Loucy (cell line): Measurements from ENCODE around the gene AIG1.

ENCODE experiments used
- H2AFZ ChIP-seq: fragments of 200-600 bp; sonication (generic); 2 replicates; pipeline ENCODE4 v1.6.0; 2016; ENCODE audit warnings: antibody characterized with exemption, mild to moderate bottlenecking, low read length, moderate library complexity
- H3F3A ChIP-seq: fragments of 200-600 bp; 2 replicates; pipeline ENCODE4 v1.6.0; 2016; ENCODE audit warnings: antibody characterized with exemption, low read depth, mild to moderate bottlenecking
- H3K27me3 ChIP-seq: fragments of 200-600 bp; sonication (generic); 2 replicates; pipeline ENCODE4 v1.6.1; 2014; ENCODE audit warnings: low read length, mild to moderate bottlenecking; ENCODE audit not compliant: insufficient read depth, poor library complexity, severe bottlenecking
- H3K36me3 ChIP-seq: fragments of 200-600 bp; sonication (generic); 2 replicates; pipeline ENCODE4 v1.6.1; 2016; ENCODE audit warnings: low read length; ENCODE audit not compliant: insufficient read depth
- H3K4me1 ChIP-seq: fragments of 200-600 bp; sonication (generic); 2 replicates; pipeline ENCODE4 v1.5.1; 2014; ENCODE audit warnings: low read length, mild to moderate bottlenecking; ENCODE audit not compliant: insufficient read depth, poor library complexity, severe bottlenecking
- H3K4me2 ChIP-seq: fragments of 200-600 bp; sonication (generic); 2 replicates; pipeline ENCODE4 v1.6.0; 2014; ENCODE audit warnings: antibody characterized with exemption, low read length, low read depth, mild to moderate bottlenecking; ENCODE audit not compliant: poor library complexity, severe bottlenecking
- H3K4me3 ChIP-seq: fragments of 200-600 bp; sonication (generic); 2 replicates; pipeline ENCODE4 v1.5.1; 2014; ENCODE audit warnings: low read length, mild to moderate bottlenecking, mixed read lengths; ENCODE audit not compliant: poor library complexity, severe bottlenecking
- H3K79me2 ChIP-seq: fragments of 200-600 bp; sonication (generic); 2 replicates; pipeline ENCODE4 v1.6.1; 2014; ENCODE audit warnings: low read length; ENCODE audit not compliant: insufficient read depth
- H3K9ac ChIP-seq: fragments of 200-600 bp; sonication (generic); 2 replicates; pipeline ENCODE4 v1.6.0; 2014; ENCODE audit warnings: mild to moderate bottlenecking, low read depth, low read length, moderate library complexity; ENCODE audit not compliant: poor library complexity, severe bottlenecking
- H3K9me2 ChIP-seq: fragments of 200-600 bp; sonication (generic); replicated peaks from 2 replicates; pipeline ENCODE4 v1.6.1; 2016; ENCODE audit warnings: low read depth, low read length, mixed read lengths
- H3K9me3 ChIP-seq: fragments of 200-600 bp; sonication (generic); 2 replicates; pipeline ENCODE4 v1.6.1; 2014; ENCODE audit warnings: mild to moderate bottlenecking, antibody characterized with exemption, low read length, low read depth; ENCODE audit not compliant: insufficient read depth
- H4K20me1 ChIP-seq: fragments of 200-600 bp; sonication (generic); 2 replicates; pipeline ENCODE4 v1.6.0; 2014; ENCODE audit warnings: antibody characterized with exemption, low read length, mild to moderate bottlenecking; ENCODE audit not compliant: insufficient read depth, poor library complexity, severe bottlenecking
- EZH2phosphoT487 ChIP-seq: fragments of 200-600 bp; IDR thresholded peaks from 2 replicates; pipeline ENCODE4 v1.6.1; 2018; ENCODE audit warnings: antibody characterized with exemption, mild to moderate bottlenecking, moderate library complexity, borderline replicate concordance
- TF ChIP-seq, protein P1 (sequence below): fragments of 200-600 bp; sonication (generic); conservative IDR thresholded peaks from 2 replicates; pipeline ENCODE4 v1.5.1; 2014; ENCODE audit warnings: mild to moderate bottlenecking, antibody characterized with exemption, low read length

Gene AIG1

DNA sequence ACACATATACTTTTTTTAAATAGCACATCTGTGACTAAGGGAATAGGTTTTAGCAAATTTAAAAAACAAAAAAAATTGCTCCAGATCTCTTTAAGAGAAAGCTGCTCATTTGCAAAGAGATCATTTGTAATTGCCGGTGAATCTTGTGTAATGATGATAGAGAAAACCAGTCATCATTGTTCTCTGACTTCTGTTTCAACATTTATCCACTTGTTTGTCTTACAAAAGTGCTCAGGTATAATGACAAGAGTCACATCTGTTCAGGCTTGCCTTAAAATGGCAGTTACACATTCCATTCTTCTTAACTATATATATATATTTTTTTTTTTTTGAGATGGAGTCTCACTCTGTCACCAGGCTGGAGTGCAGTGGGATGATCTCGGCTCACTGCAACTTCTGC lies 165.2 kb downstream of the AIG1 start:
- Histone ChIP-seq H2AFZ (no peak overlapping the region), H3K4me3 (no peak overlapping the region), H3K9me2 (no peaks in the 10 kb centered on the region), H3K9ac (no peak overlapping the region), H3K4me1 (peaks cover 13% of the 10 kb centered on the region), H3K79me2 (no peaks in the 10 kb centered on the region), H3F3A (no peaks in the 10 kb centered on the region), H3K27me3 (no peaks in the 10 kb centered on the region), H3K9me3 (no peaks in the 10 kb centered on the region), H4K20me1 (no peaks in the 10 kb centered on the region), H3K4me2 (no peak overlapping the region), H3K36me3 (no peaks in the 10 kb centered on the region)
- TF ChIP-seq, protein P1, sequence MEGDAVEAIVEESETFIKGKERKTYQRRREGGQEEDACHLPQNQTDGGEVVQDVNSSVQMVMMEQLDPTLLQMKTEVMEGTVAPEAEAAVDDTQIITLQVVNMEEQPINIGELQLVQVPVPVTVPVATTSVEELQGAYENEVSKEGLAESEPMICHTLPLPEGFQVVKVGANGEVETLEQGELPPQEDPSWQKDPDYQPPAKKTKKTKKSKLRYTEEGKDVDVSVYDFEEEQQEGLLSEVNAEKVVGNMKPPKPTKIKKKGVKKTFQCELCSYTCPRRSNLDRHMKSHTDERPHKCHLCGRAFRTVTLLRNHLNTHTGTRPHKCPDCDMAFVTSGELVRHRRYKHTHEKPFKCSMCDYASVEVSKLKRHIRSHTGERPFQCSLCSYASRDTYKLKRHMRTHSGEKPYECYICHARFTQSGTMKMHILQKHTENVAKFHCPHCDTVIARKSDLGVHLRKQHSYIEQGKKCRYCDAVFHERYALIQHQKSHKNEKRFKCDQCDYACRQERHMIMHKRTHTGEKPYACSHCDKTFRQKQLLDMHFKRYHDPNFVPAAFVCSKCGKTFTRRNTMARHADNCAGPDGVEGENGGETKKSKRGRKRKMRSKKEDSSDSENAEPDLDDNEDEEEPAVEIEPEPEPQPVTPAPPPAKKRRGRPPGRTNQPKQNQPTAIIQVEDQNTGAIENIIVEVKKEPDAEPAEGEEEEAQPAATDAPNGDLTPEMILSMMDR: no peak
- no peak for TF ChIP-seq EZH2phosphoT487

DNA sequence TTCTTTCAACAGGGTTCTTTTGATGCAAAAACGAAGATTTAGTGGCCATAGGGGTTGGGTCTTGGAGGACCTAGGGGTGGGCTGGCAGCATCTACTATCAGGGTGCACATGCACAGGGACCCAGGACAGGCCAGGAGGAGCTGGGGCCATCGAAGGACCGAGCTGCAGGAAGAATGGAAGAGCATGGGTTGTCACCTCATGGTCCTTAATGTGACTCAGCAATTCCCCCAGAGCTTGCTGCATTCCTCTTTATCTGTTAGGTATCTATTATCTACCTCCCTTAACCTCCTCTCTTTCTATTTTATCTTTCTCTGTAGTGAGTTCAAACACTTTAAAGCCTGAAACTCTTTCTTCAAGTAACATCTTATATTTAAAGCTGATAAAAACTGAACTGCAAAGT lies 167.0 kb downstream of the AIG1 start:
- H3K9ac ChIP-seq: no peak overlapping the region
- H3K4me2 ChIP-seq: no peak overlapping the region
- H3K79me2 ChIP-seq: no peaks in the 10 kb centered on the region
- H3F3A ChIP-seq: no peaks in the 10 kb centered on the region
- H4K20me1 ChIP-seq: no peaks in the 10 kb centered on the region
- H3K4me1 ChIP-seq: peaks cover 3% of the 10 kb centered on the region
- H3K36me3 ChIP-seq: no peaks in the 10 kb centered on the region
- H3K9me2 ChIP-seq: no peaks in the 10 kb centered on the region
- no peaks in the 10 kb centered on the region for H3K9me3 ChIP-seq
- no peak overlapping the region for H2AFZ ChIP-seq
- H3K27me3 ChIP-seq: no peaks in the 10 kb centered on the region
- no peak overlapping the region for H3K4me3 ChIP-seq
- TF ChIP-seq, protein P1: no peak
- no peak for TF ChIP-seq EZH2phosphoT487

DNA sequence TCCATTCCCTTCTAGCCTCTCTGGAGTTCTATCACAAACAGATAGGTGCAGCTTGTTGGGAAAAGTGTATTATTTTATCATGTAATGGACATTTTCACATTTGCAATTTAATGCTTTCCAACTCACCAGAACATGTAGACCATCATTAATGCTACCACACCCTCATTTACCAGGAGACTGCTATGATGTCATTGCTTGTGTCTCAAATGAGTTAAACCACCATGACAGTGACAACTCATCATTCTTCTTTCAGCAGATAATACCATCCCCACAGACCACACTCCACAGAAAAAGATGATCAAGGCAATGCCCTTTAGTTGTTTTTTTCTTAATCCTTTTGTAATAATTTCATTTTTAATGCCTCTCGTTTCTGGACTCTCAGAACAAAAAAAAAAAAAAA lies 168.7 kb downstream of the AIG1 start:
- Histone ChIP-seq H2AFZ (no peak overlapping the region), H3K27me3 (no peaks in the 10 kb centered on the region), H3K4me2 (no peak overlapping the region), H4K20me1 (no peaks in the 10 kb centered on the region), H3K4me3 (no peak overlapping the region), H3K79me2 (no peaks in the 10 kb centered on the region), H3K9ac (no peak overlapping the region), H3K36me3 (no peaks in the 10 kb centered on the region), H3F3A (no peaks in the 10 kb centered on the region), H3K9me2 (no peaks in the 10 kb centered on the region), H3K9me3 (no peaks in the 10 kb centered on the region), H3K4me1 (peaks cover 2% of the 10 kb centered on the region)
- TF ChIP-seq EZH2phosphoT487: no peak
- TF ChIP-seq, protein P1: no peak
